B cell (primary cell): ENCODE measurements around the gene PLCB1.

Experiments used
- EZH2 ChIP-seq: IDR thresholded peaks from 2 replicates; pipeline ENCODE4 v1.6.1; 2012; ENCODE audit warnings: borderline replicate concordance, low read depth, mild to moderate bottlenecking, moderate library complexity, low read length; ENCODE audit not compliant: insufficient read depth, poor library complexity, severe bottlenecking
- TF ChIP-seq, protein P1 (sequence below): fragments of 200-600 bp; IDR thresholded peaks from one replicate; pipeline ENCODE4 v1.8.0; 2022; ENCODE audit warnings: antibody characterized with exemption, mild to moderate bottlenecking

DNA sequence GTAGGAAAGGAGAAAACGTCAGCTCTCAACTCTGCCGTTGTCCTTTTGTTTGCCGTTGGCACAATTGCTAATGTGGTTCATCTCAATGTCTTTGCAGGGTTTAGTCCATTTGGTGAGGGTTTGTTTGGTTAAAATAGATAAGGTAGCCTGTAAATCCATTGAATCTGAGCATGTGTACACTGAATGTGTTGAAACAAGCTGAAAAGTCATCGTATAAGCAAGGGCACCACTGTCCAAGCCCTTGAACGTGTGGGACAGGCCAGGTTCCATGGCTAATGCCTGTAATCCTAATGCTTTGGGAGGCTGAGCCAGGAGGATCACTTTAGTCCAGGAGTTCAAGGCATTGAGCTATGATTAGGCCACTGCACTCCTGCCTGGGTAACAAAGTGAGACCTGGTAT, 712.1 kb downstream of the PLCB1 start:
- TF ChIP-seq, protein P1, sequence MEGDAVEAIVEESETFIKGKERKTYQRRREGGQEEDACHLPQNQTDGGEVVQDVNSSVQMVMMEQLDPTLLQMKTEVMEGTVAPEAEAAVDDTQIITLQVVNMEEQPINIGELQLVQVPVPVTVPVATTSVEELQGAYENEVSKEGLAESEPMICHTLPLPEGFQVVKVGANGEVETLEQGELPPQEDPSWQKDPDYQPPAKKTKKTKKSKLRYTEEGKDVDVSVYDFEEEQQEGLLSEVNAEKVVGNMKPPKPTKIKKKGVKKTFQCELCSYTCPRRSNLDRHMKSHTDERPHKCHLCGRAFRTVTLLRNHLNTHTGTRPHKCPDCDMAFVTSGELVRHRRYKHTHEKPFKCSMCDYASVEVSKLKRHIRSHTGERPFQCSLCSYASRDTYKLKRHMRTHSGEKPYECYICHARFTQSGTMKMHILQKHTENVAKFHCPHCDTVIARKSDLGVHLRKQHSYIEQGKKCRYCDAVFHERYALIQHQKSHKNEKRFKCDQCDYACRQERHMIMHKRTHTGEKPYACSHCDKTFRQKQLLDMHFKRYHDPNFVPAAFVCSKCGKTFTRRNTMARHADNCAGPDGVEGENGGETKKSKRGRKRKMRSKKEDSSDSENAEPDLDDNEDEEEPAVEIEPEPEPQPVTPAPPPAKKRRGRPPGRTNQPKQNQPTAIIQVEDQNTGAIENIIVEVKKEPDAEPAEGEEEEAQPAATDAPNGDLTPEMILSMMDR: no peak
- TF ChIP-seq EZH2: no peak
